Endometrium (tissue), 2 donors: ENCODE results near the gene GXYLT2.
"Not testable (repeated sequence)": the region's sequence is repeated elsewhere in the genome, so short reads cannot be mapped to it uniquely, and the experiment has no call there.

Experiments used
- FAIRE-seq: peaks from 2 replicates; lab custom pipeline; 2012; peaks lifted over from hg19 to GRCh38; lab: Jason Lieb, UNC
- donor health status: control.
- donor health status: control.

GXYLT2 gene

DNA sequence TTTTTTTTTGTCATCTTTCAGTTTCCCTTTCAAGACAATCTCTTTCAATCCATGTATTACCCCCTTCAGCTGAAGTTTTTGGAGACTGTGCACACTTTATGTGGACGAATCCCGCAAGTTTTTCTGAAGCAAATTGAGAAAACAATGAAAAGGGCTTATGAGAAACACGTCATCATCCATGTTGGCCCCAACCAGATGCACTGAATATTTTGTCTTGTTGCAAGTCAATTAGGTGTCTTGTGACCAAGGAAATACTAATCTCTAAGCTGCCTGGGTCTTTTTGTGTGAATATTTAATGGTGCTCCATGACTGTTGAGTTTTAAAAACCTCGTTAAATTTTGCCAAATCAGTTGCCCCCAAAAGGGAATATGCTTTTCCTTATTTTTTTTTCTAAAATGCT is 87.1 kb downstream of the GXYLT2 start:
- no peak for FAIRE-seq

DNA sequence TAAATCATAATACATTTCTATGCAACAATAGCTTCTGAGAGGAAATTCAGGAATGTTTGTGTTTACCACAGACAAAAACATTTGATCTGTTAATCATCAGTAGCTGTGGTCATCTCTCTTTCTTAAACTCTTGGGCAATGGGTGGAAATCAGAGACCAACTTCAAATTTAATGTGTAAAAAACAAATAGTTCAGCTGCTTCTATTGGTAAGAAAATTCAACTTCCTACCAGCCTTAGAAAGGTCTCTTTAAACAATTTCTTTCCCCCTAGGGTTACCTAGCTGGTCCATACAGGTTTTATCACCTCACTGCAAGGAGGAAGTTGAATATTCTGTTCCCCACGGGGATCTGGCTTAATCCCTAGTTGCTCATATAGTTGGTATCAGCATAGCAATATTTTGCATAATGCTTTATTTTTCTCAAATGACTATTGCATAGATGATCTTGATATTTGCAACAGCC is 88.5 kb downstream of the GXYLT2 start:
- no peak for FAIRE-seq

DNA sequence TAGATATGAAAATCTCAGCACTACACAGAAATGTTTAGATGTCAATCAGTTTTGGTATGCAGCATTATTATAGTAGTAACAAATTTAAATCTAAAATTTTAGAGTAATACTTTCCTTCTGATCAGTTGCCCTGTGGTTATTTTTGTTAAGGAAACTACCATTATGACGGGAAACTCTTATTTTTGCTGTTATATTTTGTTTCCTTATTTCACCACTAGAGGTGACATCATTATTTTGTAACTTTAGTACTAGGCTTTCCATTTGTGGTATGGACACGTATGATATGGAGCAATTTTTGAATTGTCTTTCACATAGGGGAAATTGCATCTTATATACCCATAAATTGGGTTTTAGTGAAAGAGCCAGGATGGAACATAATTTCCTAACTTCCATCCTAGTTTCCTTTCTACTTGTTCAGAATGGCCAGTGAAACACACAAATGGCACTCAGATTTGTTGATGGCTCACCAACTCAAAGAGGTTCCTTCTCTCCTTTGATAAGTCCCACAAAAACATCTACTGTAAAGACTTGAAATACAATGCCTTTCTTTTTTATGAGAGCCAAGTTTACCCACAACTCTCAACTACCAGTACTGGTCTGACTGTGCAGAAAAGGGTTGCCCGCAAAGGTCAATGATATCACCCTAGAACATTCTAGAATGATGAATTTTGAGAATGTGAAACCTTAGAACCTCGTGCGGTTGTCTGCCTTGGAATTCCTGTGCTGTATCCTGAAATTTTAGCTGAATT is 89.4 kb downstream of the GXYLT2 start:
- peak; percentile 15 for FAIRE-seq

DNA sequence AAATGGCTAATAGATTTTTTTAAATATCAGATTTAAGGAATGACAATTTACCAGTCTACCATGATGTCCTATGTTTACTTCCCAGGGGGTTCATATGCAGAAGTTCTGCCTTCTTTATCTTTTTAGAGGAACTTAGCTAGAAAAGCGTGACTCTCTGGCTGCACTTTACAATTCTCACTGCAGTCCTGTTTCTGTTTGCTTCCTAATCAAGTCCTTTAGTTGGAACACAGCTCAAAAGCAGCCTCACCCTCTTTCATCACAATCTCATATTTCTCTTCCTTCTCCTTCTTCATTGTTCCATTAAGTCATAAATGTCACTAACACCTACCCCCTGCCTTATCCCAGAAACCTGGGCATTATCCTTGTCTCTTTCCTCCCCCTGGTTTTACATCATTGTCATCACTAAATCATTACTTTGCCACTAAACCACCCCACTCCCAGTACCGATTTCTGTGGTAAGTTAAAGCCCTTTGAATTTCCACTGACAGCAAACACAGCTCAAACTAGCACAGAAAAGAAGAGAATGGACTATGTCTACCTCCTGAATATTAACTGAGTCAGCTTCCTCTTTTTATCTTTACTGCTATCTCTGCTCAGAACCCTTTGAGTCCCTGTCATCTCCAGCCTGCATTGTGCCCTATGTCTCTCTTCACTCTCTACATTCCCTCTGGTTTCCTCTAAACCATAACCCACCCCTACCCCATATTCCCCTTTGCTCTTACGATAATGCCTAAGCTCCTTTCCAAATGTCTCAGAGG is 94.9 kb downstream of the GXYLT2 start:
- FAIRE-seq, result no peak

DNA sequence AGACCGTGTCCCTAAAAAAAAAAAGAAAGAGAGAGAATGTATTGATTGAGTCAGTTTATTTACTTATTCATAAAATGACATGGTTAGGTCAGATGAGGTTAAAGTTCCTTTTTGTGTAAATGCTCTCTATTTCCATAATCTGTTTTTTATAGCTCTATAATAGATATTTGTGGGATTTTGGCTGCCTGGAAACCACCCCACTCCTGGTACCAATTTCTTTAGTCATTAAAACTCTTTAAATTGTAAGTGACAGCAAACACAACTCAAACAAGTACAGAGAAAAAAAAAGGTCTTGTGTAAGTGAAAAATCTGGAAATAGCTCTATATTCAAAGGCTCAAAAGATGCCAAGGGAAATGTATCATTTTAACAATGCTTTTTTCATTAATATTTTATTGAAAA is 97.7 kb downstream of the GXYLT2 start:
- FAIRE-seq, result no peak

DNA sequence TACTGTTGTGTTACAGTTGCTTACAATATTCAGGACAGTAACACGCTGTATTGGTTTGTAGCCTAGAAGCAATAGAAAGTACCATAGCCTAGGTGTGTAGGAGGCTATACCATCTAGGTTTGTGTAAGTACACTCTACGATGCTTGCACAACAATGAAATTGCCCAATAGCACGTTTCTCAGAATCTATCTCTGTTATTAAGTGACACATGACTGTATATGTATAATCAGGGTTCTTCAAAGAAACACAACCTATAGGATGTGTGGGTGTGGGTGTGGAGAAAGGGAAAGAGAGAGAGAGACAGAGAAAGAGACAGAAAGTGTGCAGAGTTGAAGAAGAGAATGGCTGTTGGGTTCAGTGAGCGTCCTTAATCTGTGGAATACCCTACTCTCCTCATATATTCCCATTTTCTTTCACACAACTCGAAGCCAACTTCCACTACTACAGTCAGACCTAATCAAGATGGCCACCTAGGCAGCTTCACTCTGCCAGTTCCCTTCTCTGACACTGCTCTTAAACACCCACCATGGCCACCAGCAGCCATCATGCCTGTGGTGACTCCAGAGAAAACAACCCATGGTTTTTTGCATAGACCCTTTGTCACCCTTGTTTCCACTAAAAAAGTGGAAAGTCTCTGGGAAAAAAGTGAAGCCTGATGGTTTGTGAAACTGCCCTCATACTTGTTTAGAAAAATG is 103.0 kb downstream of the GXYLT2 start:
- FAIRE-seq, result no peak

DNA sequence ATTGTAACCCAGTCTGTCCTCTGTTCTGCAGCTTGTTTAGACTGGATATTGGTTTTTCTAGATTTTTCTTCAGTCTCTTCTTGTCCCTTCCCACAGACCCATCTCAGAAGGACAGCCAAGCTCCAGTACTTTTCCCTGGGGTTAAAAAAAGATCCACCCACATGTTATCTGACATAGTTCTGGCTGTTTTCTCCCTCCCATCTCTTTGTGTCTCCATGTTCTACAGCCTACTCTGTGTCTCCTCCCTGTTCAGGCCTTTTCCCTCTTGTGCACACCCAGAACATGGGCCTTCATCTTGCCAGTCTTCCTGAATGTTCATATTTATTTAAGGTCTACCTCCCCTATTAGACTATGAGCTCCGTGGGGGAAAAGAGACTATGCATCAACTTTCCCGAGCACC is 103.7 kb downstream of the GXYLT2 start:
- no peak for FAIRE-seq

DNA sequence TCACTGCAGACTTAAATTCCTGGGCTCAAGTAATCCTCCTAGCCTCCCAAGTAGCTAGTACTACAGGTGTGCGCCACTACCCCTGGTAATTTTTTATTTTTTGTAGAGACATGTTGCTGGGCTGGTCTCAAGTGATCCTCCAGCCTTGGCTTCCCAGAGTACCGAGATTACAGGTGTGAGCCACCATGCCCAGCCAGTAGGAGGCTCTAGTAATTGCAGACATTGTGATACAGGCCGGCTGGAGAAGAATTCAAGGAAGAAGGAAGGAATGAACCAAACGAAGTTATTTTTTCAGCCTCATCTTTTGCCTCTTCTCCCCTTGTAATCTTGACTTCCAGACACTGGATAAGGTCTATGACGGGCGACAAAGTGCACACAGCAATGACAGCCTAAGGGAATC is 105.5 kb downstream of the GXYLT2 start:
- FAIRE-seq, result no peak

DNA sequence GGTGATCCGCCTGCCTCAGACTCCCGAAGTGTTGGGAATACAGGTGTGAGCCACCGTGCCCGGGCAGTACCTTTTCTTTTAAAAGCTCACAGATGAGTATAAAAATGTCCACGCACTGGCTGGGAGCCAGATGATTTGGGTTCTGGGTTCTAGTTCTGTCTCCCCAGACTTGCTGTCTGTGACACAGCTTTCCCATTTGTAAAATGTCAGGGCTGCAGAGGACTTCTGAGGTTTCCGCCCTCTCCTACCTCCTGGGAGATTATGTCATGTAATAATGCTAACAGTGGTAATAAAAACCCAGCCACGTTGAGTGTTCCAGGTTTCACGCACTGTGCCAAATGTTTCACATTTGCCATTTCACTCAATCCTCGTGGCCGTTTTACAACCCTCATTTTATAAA is 107.5 kb downstream of the GXYLT2 start:
- no peak for FAIRE-seq

DNA sequence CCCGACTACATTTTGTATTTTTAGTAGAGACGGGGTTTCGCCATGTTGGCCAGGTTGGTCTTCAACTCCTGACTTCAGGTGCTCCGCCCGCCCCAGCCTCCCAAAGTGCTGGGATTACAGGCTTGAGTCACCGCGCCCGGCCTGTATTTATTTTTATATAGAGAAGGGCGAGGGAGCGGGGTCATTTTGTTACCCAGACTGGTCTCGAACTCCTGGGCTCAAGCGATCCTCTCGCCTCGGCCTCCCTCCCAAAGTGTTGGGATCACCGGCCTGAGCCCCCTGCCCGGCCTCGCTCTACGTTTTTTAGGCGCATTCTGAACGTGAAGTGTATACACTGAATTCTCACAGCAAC is 108.3 kb downstream of the GXYLT2 start:
- FAIRE-seq, result no peak

DNA sequence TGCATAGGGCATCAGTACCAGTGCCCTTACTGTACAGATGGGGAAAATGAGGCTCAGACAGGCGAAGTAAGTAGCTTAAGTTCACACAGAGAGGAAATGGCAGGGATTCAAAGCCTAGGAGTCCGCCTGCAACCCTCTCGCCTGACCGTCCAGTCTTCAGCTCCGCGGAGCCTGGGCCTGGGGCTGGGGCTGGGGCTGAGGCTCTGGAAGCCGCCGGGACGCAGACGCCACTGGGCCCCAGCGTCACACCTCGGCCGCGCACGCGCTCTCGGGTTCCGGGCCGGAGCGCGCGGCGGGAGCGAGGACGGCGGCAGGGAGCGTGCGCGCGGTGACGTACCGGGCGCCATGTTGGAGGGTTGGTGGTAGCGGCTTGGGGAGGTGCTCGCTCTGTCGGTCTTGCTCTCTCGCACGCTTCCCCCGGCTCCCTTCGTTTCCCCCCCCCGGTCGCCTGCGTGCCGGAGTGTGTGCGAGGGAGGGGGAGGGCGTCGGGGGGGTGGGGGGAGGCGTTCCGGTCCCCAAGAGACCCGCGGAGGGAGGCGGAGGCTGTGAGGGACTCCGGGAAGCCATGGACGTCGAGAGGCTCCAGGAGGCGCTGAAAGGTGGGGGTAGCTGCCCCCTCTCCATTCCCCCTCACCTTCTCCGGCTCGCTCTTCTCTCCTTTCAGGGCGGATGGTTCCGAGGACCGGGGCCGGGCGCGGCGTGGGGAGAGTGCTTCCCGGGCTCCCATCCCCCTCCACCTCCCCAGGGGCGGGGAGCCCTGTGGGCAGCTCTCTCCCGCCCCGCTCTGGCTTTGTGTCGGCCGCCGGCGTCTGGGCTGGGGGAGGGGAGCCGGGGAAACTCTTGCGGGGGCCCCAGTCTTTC is 108.9 kb downstream of the GXYLT2 start, which contains the start of gene PPP4R2:
Gene PPP4R2, plus strand, starts transcription at position 339 of the 861 bp plus-strand sequence. Its CDS starts 227 bp downstream, at position 566.
- FAIRE-seq, result no peak

DNA sequence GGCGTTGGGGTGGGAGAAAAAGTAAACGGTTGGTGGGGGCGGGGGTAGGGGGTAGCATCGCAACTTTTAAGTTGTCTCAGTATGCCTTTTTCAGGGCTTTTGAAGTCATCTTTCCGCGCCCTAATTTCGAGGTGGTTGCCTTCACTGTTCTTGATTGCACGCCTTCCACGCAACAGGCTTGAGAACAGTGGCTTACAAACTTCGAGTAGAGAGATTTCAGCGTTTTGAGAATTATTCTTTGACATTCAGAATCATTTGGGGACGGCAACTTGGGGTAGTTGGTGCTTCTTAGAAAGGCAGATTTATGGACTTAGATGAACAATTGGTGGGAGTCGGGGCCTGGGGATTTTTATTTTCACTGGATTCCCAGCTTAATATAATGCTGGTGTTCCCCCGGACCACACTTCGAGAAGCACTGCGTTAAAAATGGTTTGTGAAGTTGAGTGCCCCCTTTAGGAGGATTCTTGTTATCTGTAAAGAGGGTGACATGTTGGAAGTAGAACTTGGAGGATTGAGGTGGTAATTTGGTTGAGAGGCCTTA is 109.6 kb downstream of the GXYLT2 start:
- FAIRE-seq, result peak; percentile 59

DNA sequence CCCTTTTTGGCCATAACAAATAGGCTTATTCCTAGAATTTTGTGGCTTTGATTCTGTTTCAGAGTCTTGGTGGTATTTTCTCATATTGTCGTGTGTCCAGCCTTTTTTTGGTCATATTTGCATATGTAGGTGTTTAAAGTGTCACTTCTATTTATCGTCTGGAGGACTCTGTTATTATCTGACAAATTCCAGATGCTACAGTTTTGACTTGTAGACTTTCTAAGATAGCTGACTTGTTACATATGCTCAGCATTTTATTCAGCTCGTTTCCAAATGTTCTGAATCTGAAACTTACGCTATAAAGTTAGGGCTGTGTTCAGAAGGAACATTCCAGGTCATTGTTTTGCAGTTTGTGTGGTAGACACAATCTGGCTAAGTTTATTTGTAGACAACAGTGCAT is 110.6 kb downstream of the GXYLT2 start:
- peak; percentile 54 for FAIRE-seq

DNA sequence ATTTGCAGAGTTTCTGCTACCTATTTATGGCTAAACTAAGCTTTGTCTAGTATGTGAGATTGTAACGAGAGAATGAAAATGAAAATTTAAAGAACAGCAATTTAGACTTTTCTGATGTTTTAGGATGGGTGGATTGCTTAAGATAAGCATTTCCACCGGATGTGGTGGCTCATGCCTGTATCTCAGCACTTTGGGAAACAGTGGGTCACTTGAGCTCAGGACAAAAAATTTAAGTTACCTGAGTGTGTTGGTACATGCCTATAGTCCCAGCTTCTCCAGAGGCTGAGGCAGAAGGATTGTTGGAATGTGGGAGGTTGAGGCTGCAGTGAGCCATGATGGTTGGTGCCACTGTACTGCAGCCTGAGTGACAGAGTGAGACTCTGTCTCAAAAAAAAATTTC is 112.1 kb downstream of the GXYLT2 start:
- FAIRE-seq, result no peak

DNA sequence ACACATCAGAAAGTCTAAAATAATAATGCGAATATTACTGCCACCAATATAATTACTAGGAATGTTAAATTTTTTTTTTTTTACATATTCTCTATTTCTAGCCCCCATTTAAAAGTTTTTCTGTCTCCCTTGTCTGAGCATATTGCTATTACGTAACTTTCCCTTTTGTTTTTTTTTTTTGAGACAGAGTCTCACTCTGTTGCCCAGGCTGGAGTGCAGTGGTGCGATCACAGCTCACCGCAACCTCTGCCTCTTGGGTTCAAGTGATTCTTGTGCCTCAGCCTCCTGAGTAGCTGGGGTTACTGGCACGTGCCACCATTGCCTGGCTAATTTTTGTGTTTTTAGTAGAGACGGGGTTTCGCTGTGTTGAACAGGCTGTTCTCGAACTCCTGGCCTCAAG is 115.2 kb downstream of the GXYLT2 start:
- FAIRE-seq, result not testable (repeated sequence)

DNA sequence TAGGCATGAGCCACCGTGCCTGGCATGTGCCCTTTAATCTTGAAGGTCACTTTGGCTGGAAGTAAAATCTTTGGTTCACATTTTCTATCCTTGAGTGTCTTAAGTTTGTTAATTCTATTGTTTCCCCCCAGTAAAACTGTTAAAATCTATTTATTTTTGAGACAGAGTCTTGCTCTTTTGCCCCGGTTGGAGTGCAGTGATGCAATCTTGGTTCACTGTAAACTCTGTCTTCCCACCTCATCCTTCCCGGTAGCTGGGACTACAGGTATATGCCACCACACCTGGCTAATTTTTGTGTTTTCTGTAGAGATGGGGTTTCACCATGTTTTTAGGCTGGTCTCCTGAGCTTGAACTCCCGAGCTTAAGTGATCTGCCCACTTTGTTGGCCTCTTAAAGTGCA is 116.5 kb downstream of the GXYLT2 start:
- FAIRE-seq, result no peak

DNA sequence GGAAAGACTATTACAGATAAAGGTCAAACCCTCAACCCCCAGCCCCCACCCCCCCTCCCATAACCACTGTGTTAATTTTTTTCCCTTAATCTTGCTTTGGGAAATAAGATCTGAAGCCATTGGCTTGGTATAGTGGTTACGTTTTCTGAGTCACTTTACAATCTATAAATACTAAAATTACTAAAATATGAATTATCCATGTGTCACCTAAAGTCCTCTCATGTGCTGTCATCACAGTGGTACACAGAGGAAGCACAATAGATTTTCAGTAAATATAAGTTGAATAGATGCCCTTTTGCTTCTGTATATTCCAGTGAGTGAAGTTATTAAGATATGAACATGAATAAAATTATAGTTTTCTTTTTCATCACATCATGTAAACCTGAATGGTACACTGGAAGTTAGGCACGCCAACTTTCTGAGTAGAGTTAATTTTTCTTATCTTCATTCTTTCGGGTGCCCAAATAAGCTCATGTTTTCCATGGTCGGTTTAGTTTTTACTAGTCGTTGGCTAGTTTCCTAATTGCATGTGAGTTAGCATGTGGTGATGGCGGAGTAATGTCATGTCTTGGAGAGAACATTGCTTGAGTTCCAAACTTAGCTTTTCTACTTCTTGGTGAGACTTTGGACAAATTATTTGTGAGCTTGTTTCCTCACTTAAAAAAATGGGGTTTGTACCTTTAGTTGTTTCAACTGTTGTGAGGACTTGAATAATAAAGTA is 120.3 kb downstream of the GXYLT2 start:
- no peak for FAIRE-seq

DNA sequence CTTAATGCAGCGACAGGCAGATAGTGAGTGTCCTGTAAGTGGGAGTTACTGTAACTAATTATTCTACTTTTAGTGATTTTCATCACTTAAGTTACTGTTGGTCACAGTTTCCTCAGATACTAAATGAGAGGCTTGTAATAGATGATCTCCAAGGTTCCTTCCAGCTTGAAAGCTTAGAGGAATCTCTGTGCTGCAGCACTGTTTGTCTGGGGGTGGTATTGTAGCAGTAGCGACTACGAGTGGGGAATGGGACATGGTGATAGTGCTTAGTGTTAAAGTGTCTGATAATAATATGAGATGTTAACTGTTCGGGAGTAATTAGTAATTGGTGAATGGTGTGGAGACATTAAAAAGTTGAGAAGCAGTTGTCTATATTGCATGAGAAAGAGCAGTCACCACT is 121.2 kb downstream of the GXYLT2 start:
- FAIRE-seq, result no peak

DNA sequence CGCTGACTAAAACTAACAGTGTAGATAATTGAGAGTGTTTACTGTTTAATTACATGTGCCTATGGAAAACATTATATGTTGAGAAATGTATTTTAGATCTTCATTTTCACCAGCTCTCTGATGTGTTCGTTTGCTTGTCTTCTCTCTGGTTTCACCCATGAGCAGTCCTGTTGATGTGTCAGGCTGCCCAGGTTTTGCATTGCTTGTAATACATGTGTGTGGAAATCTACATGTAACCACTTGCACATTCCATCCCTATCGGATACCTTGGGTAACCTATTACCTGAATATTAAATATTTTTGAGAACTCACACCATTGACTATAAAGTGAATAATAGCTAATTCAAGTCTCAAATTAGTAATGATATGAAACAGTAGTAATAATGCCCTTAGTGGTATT is 121.9 kb downstream of the GXYLT2 start:
- FAIRE-seq, result no peak

DNA sequence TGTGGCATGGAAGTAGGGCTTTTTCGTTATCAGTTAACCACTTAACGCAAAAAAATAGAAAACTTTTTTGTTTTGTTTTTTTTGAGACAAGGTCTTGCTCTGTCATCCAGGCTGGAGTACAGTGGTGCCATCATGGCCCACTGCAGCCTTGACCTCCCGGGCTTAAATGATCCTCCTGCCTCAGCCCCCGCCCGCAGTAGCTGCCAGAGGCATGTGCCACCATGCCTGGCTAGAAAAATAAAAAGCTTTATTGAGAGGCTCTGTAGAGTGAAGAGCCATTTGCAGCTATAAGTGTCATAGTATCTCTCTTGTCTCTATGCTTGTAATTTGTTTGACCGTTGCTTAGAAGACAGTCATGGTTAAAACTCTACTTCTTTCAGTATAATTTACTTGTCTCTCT is 122.3 kb downstream of the GXYLT2 start:
- FAIRE-seq, result no peak

DNA sequence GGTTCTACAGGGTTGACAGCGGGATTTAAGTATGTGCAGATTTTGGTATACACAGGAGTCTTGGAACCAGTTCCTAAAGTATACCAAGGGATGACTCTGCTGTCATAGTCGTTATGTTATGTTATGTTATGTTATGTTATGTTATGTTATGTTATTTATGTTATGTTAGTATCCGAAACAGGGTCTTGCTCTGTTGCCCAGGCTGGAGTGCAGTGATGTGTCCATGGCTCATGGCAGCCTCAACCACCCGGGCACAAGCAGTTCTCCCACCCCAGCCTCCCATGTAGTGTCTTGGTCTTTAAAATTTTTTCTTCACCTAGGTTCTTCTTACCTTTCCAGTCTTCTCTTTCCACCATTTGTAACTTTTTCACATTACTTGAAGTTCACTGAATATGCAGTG is 130.5 kb downstream of the GXYLT2 start:
- FAIRE-seq, result no peak
